Esophagus squamous epithelium (tissue), 5 donors: ENCODE data around the gene PHLDB2. TPM values are rescaled to one million over a fixed set of nuclear protein-coding genes. Genes with fewer than 3 reads are reported as not detected.

Experiments
- DNase-seq: peaks from one replicate; lab custom pipeline; 2025; lab: John Stamatoyannopoulos, UW
- H3K27ac ChIP-seq, 4 donors: fragments of 200-600 bp; sonication (generic); one replicate each; pipeline ENCODE4 v1.5.1; 2016 to 2019; ENCODE audit warnings: mild to moderate bottlenecking in 1 of 4
- H3K27me3 ChIP-seq, 4 donors: fragments of 200-600 bp; sonication (generic); 1 replicate in 3 of 4; 2 replicates in 1 of 4; pipeline versions ENCODE4 v1.5.1 to v1.6.0; 2017 to 2021; ENCODE audit warnings: antibody characterized with exemption in 1 of 4
- H3K36me3 ChIP-seq, 3 donors: fragments of 200-600 bp; sonication (generic); one replicate each; pipeline ENCODE4 v1.5.1; 2016 to 2019
- H3K4me1 ChIP-seq, 3 donors: fragments of 200-600 bp; sonication (generic); one replicate each; pipeline ENCODE4 v1.5.1; 2017 to 2019
- H3K4me3 ChIP-seq, 4 donors: fragments of 200-600 bp; sonication (generic); 1 replicate in 3 of 4; 2 replicates in 1 of 4; pipeline ENCODE4 v1.5.1; 2016 to 2019; ENCODE audit warnings: mild to moderate bottlenecking in 2 of 4, moderate library complexity in 1 of 4
- H3K9me3 ChIP-seq, 3 donors: fragments of 200-600 bp; sonication (generic); one replicate each; pipeline ENCODE4 v1.5.1; 2016 to 2019
- POLR2A ChIP-seq, 4 donors: fragments of 450-650 bp; IDR thresholded peaks; one replicate each; pipeline ENCODE4 v1.6.1; 2017; ENCODE audit warnings: antibody characterized with exemption in 4 of 4, mild to moderate bottlenecking in 4 of 4, moderate library complexity in 3 of 4
- WGBS, 2 donors: methylation state at CpG; one replicate each; pipeline ENCODE4 v1.1.5; 2018; 5-methylcytosine and 5-hydroxymethylcytosine counted together
- intact Hi-C: fragments of 100-400 bp; cut with DNase I; formaldehyde crosslinking; loops from one replicate; pipeline ENCODE4 v1.15.0; 2022
- total RNA-seq, 4 donors: library from RNA; depleted of rRNA; stranded (reverse); fragments of >200 nt; gene quantifications; one replicate each; pipeline ENCODE4 v1.1.0, GENCODE V29; 2016
- TF ChIP-seq, protein P1 (sequence below), 6 experiments: fragments of 450-650 bp in 4 of 6; fragments of 200-600 bp in 2 of 6; sonication (generic) in 2 of 6; IDR thresholded peaks; one replicate each; pipeline ENCODE4 v1.5.1; 2016 to 2019; ENCODE audit warnings: antibody characterized with exemption in 6 of 6, mild to moderate bottlenecking in 4 of 6, moderate library complexity in 4 of 6
- donor health status: DM: yes; HTN: yes; CAD: no.

PHLDB2 gene
- total RNA-seq, 4 donors from 2014 or later = 5.6 to 37.8 (median 19.2) TPM

DNA sequence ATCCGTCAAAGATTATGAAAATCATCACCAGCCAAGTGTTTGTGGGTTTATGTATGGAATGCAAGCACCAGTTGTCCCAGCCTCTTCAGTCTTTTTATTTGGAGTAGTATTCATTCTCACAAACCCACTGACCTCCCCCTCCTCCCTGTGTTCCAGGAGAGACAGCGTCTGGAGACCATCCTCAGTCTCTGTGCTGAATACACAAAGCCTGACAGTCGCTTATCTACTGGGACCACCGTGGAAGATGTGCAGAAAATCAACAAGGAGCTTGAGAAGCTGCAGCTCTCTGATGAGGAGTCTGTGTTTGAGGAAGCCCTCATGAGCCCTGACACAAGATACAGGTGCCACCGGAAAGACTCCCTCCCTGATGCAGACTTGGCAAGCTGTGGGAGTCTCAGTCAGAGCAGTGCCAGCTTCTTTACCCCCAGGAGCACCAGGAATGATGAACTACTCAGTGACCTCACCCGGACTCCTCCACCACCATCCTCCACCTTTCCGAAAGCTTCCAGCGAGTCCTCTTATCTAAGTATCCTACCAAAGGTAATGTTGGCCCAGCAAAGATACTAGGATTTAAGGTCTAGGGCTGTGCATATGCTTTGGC, 54.2 kb downstream of the PHLDB2 start:
- H3K27ac ChIP-seq = no peak overlapping the region
- H3K27me3 ChIP-seq = no peaks in the 10 kb centered on the region
- DNase-seq = no peak
- intact Hi-C loops = no loop called here
- peaks cover 0 to 30% (median 7%) of the 10 kb centered on the region in 3 donors for H3K36me3 ChIP-seq
- TF ChIP-seq POLR2A (IDR thresholded peaks at IDR 0.05) = no peak
- TF ChIP-seq, protein P1, sequence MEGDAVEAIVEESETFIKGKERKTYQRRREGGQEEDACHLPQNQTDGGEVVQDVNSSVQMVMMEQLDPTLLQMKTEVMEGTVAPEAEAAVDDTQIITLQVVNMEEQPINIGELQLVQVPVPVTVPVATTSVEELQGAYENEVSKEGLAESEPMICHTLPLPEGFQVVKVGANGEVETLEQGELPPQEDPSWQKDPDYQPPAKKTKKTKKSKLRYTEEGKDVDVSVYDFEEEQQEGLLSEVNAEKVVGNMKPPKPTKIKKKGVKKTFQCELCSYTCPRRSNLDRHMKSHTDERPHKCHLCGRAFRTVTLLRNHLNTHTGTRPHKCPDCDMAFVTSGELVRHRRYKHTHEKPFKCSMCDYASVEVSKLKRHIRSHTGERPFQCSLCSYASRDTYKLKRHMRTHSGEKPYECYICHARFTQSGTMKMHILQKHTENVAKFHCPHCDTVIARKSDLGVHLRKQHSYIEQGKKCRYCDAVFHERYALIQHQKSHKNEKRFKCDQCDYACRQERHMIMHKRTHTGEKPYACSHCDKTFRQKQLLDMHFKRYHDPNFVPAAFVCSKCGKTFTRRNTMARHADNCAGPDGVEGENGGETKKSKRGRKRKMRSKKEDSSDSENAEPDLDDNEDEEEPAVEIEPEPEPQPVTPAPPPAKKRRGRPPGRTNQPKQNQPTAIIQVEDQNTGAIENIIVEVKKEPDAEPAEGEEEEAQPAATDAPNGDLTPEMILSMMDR (IDR thresholded peaks at IDR 0.05) = no peak
- peaks cover 0 to 32% (median 26%) of the 10 kb centered on the region in 3 donors for H3K4me1 ChIP-seq
- H3K9me3 ChIP-seq = no peaks in the 10 kb centered on the region
- WGBS, 2 donors = 73 to 79% methylated on average over 7 to 8 of the region's 8 CpGs
- H3K4me3 ChIP-seq = no peak overlapping the region

DNA sequence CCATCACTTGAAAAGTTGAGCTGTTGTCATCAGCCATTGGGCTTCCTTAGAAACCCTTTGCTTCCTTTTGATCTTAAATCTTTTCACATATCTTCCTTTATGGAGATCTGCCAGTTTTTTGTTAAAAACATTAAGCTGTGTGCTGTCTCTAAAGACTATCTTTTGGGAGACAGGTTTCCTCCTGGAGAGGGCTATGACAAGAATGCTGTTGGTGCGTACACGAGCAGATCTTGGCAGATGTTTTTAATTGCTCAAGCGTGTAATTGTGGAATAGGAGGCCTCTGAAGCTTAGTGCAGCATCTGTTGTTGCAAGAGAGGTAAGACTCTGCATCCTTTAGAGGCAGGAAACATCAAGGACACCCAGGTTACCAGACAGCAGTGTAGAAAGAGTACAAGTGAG, 56.8 kb downstream of the PHLDB2 start:
- 33 to 55% methylated on average over 3 of the region's 3 CpGs for WGBS, 2 donors
- no peaks in the 10 kb centered on the region for H3K27me3 ChIP-seq
- H3K27ac ChIP-seq = no peak overlapping the region
- no peaks in the 10 kb centered on the region for H3K9me3 ChIP-seq
- peaks cover 0 to 25% (median 17%) of the 10 kb centered on the region in 3 donors for H3K4me1 ChIP-seq
- DNase-seq = no peak
- no peak overlapping the region for H3K4me3 ChIP-seq
- peaks cover 0 to 52% (median 14%) of the 10 kb centered on the region in 3 donors for H3K36me3 ChIP-seq
- intact Hi-C loops = no loop called here
- no peak for TF ChIP-seq POLR2A (IDR thresholded peaks at IDR 0.05)
- TF ChIP-seq, protein P1 (IDR thresholded peaks at IDR 0.05) = no peak

- Histone ChIP-seq H3K4me1 (peaks cover 0 to 11% (median 6%) of the 10 kb centered on the region in 3 donors), H3K4me3 (no peak overlapping the region), H3K27ac (no peak overlapping the region), H3K36me3 (peaks cover 0 to 61% (median 14%) of the 10 kb centered on the region in 3 donors), H3K9me3 (no peaks in the 10 kb centered on the region), H3K27me3 (no peaks in the 10 kb centered on the region)
- 61 to 75% methylated on average over 1 of the region's 1 CpG for WGBS, 2 donors
- TF ChIP-seq POLR2A (IDR thresholded peaks at IDR 0.05) = no peak
- TF ChIP-seq, protein P1 (IDR thresholded peaks at IDR 0.05) = no peak
- intact Hi-C loops = no loop called here
- DNase-seq = no peak
Measured at GRCh38 chr3:111917300-111917699, 58.2 kb downstream of the PHLDB2 start.

DNA sequence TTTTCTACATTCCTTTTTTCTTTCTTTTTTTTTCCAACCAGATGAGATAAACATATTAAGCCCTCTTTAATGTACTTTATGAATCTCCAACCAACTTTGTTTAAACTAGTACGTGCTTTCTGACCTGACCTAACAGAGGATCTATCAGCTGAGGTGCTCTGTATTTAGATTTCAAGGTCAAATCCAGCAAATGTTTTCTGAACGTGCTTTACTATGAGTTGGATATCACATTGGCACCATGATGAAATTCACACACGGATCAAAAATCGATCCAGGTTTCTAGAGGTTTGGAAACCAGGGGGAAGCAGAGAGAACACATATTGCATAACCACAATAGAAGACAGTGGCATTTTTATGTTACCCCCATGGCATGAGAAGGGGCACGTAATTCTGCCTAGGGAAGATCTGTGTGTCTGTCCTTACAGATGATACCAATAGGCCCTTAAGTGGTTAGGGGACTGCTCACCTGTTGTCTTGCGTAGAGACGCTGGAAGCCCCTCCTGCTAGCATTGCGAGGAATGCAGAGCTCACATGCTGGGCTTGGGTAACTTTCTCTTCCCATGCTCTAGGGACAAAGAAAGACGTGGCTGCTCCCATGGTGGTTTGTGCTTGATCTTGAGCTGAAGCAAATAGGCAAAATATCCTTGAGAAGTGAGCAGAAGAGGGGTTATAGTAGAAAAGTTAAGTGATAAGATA, 60.5 kb downstream of the PHLDB2 start:
- H3K4me1 ChIP-seq = peaks cover 0 to 21% (median 17%) of the 10 kb centered on the region in 3 donors
- WGBS, 2 donors = 86 to 94% methylated on average over 6 to 7 of the region's 9 CpGs
- intact Hi-C loops = no loop called here
- no peak overlapping the region for H3K4me3 ChIP-seq
- TF ChIP-seq, protein P1 (IDR thresholded peaks at IDR 0.05) = no peak
- TF ChIP-seq POLR2A (IDR thresholded peaks at IDR 0.05) = no peak
- no peak for DNase-seq
- H3K27ac ChIP-seq = no peak overlapping the region
- H3K27me3 ChIP-seq = no peaks in the 10 kb centered on the region
- peaks cover 0 to 49% (median 16%) of the 10 kb centered on the region in 3 donors for H3K36me3 ChIP-seq
- no peaks in the 10 kb centered on the region for H3K9me3 ChIP-seq

DNA sequence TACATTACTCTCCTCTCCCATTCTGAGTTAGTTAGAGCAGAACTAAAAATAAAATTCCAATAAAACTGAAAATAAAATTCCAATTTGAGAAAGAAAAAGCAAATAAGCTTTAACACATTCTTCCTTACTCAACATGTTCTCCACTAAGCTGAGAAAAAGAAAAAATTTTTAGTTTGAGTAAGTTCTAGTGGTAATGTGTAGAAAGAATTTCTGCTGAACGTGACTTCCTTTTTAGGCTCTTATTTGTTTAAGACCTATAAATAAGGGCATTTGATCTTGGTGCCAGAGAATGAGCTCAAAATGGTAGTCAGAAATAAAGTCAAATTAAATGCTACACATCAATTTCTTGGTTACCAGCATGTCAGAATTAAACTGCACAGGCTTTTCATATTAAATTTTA, 62.1 kb downstream of the PHLDB2 start:
- no peak for DNase-seq
- intact Hi-C loops = no loop called here
- H3K4me3 ChIP-seq = no peak overlapping the region

More for the DNA sequence above, 62.1 kb downstream of the PHLDB2 start:
- Histone ChIP-seq H3K4me1 (peaks cover 0 to 30% (median 19%) of the 10 kb centered on the region in 3 donors), H3K36me3 (peaks cover 0 to 37% (median 12%) of the 10 kb centered on the region in 3 donors), H3K27me3 (no peaks in the 10 kb centered on the region), H3K9me3 (no peaks in the 10 kb centered on the region), H3K27ac (no peak overlapping the region)
- TF ChIP-seq, protein P1 (IDR thresholded peaks at IDR 0.05) = no peak
- no peak for TF ChIP-seq POLR2A (IDR thresholded peaks at IDR 0.05)
- 29 to 43% methylated on average over 1 of the region's 1 CpG for WGBS, 2 donors
